Thymus (tissue), 11 donors: ENCODE measurements around the gene WDR5. TPM values are rescaled to one million over a fixed set of nuclear protein-coding genes. Genes with fewer than 3 reads are reported as not detected.
A peak's percentile ranks its signal among the peaks of the same experiment; 100 is the strongest.

Experiments used
- DNase-seq, 9 donors: peaks; one replicate each; pipeline ENCODE4 v3.0.0-alpha.2; 2013; ENCODE audit warnings: low spot score in 9 of 9, low read depth in 6 of 9, missing footprints in 1 of 9
- H3K27ac ChIP-seq, 2 donors: one replicate each; pipeline ENCODE4 v1.5.1; 2013; ENCODE audit warnings: control low read depth in 1 of 2, low read depth in 1 of 2, low read length in 1 of 2, mild to moderate bottlenecking in 1 of 2, moderate library complexity in 1 of 2
- H3K27me3 ChIP-seq, 2 donors: one replicate each; pipeline ENCODE4 v1.5.1; 2013; ENCODE audit warnings: low read length in 1 of 2; ENCODE audit not compliant: control insufficient read depth in 2 of 2, insufficient read depth in 1 of 2
- H3K36me3 ChIP-seq, 2 donors: one replicate each; pipeline ENCODE4 v1.5.1; 2013; ENCODE audit warnings: low read length in 1 of 2, mild to moderate bottlenecking in 1 of 2, moderate library complexity in 1 of 2; ENCODE audit not compliant: control insufficient read depth in 2 of 2, insufficient read depth in 2 of 2
- H3K4me1 ChIP-seq, 2 donors: one replicate each; pipeline ENCODE4 v1.5.1; 2013; ENCODE audit warnings: low read length in 2 of 2; ENCODE audit not compliant: control insufficient read depth in 2 of 2, insufficient read depth in 2 of 2
- H3K4me3 ChIP-seq, 2 donors: one replicate each; pipeline ENCODE4 v1.5.1; 2013; ENCODE audit warnings: low read length in 2 of 2, control low read depth in 1 of 2, mild to moderate bottlenecking in 1 of 2
- H3K9me3 ChIP-seq, 2 donors: one replicate each; pipeline ENCODE4 v1.5.1; 2013; ENCODE audit warnings: low read length in 1 of 2, mild to moderate bottlenecking in 1 of 2; ENCODE audit not compliant: control insufficient read depth in 2 of 2, insufficient read depth in 1 of 2
- WGBS: extraction: QIAGEN DNeasy Blood & Tissue Kit; methylation state at CpG from one replicate; pipeline ENCODE4 v1.1.7; 2013; 5-methylcytosine and 5-hydroxymethylcytosine counted together
- polyA plus RNA-seq: library from polyadenylated mRNA; stranded (reverse); fragments of 200-250 nt; gene quantifications from one replicate; pipeline ENCODE4 v1.2.3, GENCODE V29; 2013
- total RNA-seq: library from RNA; stranded (reverse); fragments of 120-200 nt; gene quantifications from one replicate; pipeline ENCODE4 v1.2.4, GENCODE V29; 2013
- donor health status: healthy.

Gene WDR5
- total and polyA plus RNA-seq, 2 donors = 18.6 to 25.9 TPM

DNA sequence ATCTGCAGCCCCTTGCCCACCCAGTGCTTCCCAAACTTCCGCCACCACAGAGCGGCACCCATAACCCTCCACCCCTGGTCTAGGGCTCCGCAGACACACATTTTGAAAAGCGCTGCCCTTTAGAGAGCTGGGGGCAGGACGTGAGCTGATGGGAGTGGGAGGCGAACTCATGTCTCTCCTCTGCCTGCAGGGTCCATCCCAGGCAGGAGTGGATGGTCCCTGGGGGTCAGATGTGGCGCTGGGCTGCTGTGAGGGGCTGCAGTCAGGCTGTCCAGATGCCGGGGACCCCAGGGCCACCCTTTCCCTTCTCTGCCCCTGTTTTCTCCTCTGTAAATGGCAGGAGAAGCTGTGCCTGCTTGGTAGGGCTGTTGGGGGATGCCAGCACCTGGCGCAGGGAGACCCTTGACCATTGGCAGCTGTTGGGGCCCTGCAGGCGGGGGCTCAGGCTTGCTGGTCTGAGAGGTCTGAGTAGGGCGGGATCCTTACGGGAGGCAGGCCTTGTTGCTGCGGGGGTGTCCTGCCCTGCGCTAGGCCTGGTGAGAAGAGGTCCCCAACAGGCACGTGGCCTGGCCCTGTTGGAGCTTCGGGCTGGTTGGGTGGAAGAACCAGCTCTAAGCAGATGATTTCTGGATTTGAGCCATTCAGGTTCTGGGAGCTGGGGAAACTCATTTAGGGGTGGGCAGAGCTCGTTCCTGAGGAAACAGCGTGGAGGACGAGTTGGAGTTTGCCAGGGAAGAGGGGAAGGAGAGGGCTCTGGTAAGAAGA is 38.8 kb downstream of the WDR5 start:
- H3K9me3 ChIP-seq = peaks cover 0 to 2% of the 10 kb centered on the region in 2 donors
- no peak for DNase-seq
- peaks cover 0 to 12% of the 10 kb centered on the region in 2 donors for H3K4me1 ChIP-seq
- WGBS = 90% methylated on average over 19 of the region's 19 CpGs
- no peak overlapping the region for H3K4me3 ChIP-seq
- peaks cover 0 to 12% of the 10 kb centered on the region in 2 donors for H3K27me3 ChIP-seq
- no peak overlapping the region for H3K27ac ChIP-seq
- no peaks in the 10 kb centered on the region for H3K36me3 ChIP-seq

DNA sequence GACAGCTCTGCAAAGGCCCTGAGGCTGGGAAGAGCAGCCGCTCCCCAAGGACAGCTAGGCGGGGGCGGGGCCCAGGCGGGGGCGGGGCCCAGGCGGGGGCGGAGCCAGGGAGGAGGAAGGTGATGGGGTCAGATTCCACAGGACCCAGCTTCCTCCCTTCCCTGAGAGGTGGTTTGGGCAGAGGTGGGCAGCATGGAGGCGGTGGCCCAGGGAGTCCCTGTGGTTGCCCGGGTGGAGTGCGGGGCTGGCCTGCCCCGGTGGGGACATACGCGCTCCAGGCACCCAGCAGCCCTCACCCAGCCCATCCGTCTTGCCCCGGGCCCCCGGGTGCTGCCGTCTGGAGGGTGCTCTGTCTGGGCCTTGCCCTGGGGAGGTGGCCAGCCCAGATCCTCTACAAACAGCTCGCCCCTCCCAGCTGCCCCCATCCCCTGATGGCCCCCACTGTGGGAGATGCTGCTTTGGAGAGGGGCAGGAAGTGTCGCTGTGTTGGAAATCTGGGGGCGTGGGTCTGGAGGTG is 39.5 kb downstream of the WDR5 start:
- 87% methylated on average over 20 of the region's 20 CpGs for WGBS
- Histone ChIP-seq H3K27ac (no peak overlapping the region), H3K9me3 (peaks cover 0 to 2% of the 10 kb centered on the region in 2 donors), H3K4me3 (no peak overlapping the region), H3K27me3 (peaks cover 0 to 12% of the 10 kb centered on the region in 2 donors), H3K4me1 (peaks cover 0 to 12% of the 10 kb centered on the region in 2 donors), H3K36me3 (no peaks in the 10 kb centered on the region)
- DNase-seq = no peak

GRCh38 chr9:134175808-134176598 is 40.1 kb downstream of the WDR5 start:
- Histone ChIP-seq H3K27me3 (peaks cover 0 to 12% of the 10 kb centered on the region in 2 donors), H3K4me1 (peaks cover 0 to 12% of the 10 kb centered on the region in 2 donors), H3K9me3 (peaks cover 0 to 2% of the 10 kb centered on the region in 2 donors), H3K27ac (no peak overlapping the region), H3K4me3 (no peak overlapping the region), H3K36me3 (no peaks in the 10 kb centered on the region)
- no peak for DNase-seq
- WGBS = 93% methylated on average over 35 of the region's 35 CpGs

DNA sequence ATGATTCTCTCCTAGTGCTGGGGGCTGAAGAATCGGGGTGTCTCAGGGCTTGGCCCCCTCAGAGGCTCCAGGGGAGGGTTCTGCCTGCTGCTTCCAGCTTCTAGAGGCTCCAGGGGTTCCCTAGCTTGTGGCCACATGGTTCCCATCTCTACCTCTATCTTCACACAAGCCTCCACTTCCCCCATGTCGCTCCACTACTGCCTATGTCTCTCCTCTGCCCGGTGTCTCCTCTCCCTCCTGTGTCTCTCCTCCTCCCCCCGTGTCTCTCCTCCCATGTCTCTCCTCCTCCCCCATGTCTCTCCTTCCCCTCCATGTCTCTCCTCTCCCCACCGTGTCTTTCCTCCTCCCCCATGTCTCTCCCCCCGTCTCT is 40.7 kb downstream of the WDR5 start:
- H3K36me3 ChIP-seq = no peaks in the 10 kb centered on the region
- peaks cover 0 to 2% of the 10 kb centered on the region in 2 donors for H3K9me3 ChIP-seq
- no peak overlapping the region for H3K4me3 ChIP-seq
- peaks cover 2 to 14% of the 10 kb centered on the region in 2 donors for H3K4me1 ChIP-seq
- H3K27me3 ChIP-seq = peaks cover 0 to 12% of the 10 kb centered on the region in 2 donors
- no peak for DNase-seq
- H3K27ac ChIP-seq = no peak overlapping the region
- 93% methylated on average over 6 of the region's 6 CpGs for WGBS

DNA sequence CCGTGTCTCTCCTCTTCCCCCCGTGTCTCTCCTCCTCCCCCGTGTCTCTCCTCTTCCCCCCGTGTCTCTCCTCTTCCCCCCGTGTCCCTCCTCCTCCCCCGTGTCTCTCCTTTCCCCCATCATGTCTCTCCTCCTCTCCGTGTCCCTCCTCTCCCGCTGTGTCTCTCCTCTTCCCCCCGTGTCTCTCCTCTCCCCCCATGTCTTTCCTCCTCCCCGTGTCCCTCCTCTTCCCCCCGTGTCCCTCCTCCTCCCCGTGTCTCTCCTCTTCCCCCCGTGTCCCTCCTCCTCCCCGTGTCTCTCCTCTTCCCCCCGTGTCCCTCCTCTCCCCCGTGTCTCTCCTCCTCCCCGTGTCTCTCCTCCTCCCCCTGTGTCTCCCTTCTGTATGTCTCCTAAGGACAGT is 41.3 kb downstream of the WDR5 start:
- H3K4me1 ChIP-seq = peaks cover 3 to 16% of the 10 kb centered on the region in 2 donors
- H3K27ac ChIP-seq = no peak overlapping the region
- no peak for DNase-seq
- peaks cover 0 to 2% of the 10 kb centered on the region in 2 donors for H3K9me3 ChIP-seq
- WGBS = 78% methylated on average over 13 of the region's 17 CpGs
- no peaks in the 10 kb centered on the region for H3K36me3 ChIP-seq
- no peak overlapping the region for H3K4me3 ChIP-seq
- H3K27me3 ChIP-seq = peaks cover 0 to 12% of the 10 kb centered on the region in 2 donors

DNA sequence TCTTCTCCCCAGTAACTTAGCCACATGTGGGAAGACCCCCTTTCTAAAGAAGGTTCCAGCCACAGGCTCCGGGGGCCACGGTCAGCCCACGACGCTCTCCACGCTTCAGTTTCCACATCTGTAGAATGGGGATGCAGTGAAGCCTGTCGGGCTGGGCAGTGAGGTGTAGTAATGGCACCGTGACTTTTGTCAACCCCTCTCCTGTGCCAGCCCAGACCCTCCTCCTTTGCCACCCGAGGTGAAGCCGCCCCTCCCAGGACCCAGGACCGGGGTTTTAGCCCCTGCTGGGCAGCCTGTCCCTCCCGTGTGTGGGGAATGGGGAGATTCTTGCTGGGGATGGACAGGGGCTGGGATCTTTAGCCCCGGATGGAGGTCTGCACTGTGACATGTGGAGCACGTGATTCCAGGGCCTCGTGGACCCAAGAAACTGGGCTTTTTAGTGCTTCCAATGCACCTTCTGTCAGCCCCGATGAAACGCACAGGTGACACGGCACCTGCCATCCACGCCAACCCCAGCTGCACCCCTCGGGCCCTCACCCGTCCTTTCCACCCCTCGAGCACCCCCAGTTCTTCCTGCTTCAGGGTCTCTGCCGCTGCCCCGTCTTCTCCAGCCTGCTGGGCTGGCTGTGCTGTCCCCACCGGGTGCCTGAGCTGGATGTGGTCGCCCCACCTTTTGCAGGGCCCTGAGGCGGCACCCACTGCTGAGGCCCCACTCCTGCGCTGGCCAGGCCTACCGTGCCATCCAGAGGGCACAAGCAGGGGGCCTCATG is 41.9 kb downstream of the WDR5 start:
- no peak for DNase-seq
- WGBS = 95% methylated on average over 28 of the region's 28 CpGs
- Histone ChIP-seq H3K27me3 (peaks cover 0 to 12% of the 10 kb centered on the region in 2 donors), H3K27ac (no peak overlapping the region), H3K4me3 (no peak overlapping the region), H3K9me3 (peaks cover 2 to 6% of the 10 kb centered on the region in 2 donors), H3K4me1 (peaks cover 3 to 16% of the 10 kb centered on the region in 2 donors), H3K36me3 (no peaks in the 10 kb centered on the region)

- Histone ChIP-seq H3K9me3 (peaks cover 2 to 6% of the 10 kb centered on the region in 2 donors), H3K36me3 (no peaks in the 10 kb centered on the region), H3K4me1 (peaks cover 3 to 16% of the 10 kb centered on the region in 2 donors), H3K4me3 (no peak overlapping the region), H3K27ac (no peak overlapping the region), H3K27me3 (peaks cover 0 to 12% of the 10 kb centered on the region in 2 donors)
- no peak for DNase-seq
- 95% methylated on average over 9 of the region's 9 CpGs for WGBS
Observed at GRCh38 chr9:134178394-134178767, 42.5 kb downstream of the WDR5 start.

GRCh38 chr9:134178768-134179551 is 43.1 kb downstream of the WDR5 start:
- no peak overlapping the region for H3K4me3 ChIP-seq
- DNase-seq = peak in 2 of 9 donors; percentile 37 to 41
- H3K9me3 ChIP-seq = peaks cover 2 to 6% of the 10 kb centered on the region in 2 donors
- WGBS = 58% methylated on average over 30 of the region's 30 CpGs
- H3K4me1 ChIP-seq = peaks cover 3 to 16% of the 10 kb centered on the region in 2 donors
- H3K27me3 ChIP-seq = peaks cover 0 to 12% of the 10 kb centered on the region in 2 donors
- H3K27ac ChIP-seq = no peak overlapping the region
- no peaks in the 10 kb centered on the region for H3K36me3 ChIP-seq
